Measurements from ENCODE around the gene DNM3. TPM values are rescaled to one million over a fixed set of nuclear protein-coding genes. Genes with fewer than 3 reads are reported as not detected.

The DNM3 gene
- total RNA-seq, 1 donor from 2014 or later, result 4.7 TPM

GRCh38 chr1:172252958-172253357, 411.7 kb downstream of the DNM3 start:
- Mint-ChIP-seq H3K9me3 (ENCODE audit: unreplicated experiment) (no peaks in the 10 kb centered on the region), H3K36me3 (ENCODE audit: low read depth, unreplicated experiment) (no peaks in the 10 kb centered on the region), H3K4me1 (ENCODE audit: low read depth, unreplicated experiment) (peaks cover 33% of the 10 kb centered on the region), H3K4me3 (ENCODE audit: unreplicated experiment) (no peak overlapping the region), H3K27ac (ENCODE audit: unreplicated experiment) (no peak overlapping the region), H3K27me3 (ENCODE audit: low read depth, unreplicated experiment) (no peaks in the 10 kb centered on the region)
- Histone ChIP-seq H3K9ac (ENCODE audit: low read length) (no peak overlapping the region), H3K27me3 (ENCODE audit: insufficient read depth, low read length) (no peaks in the 10 kb centered on the region), H3K36me3 (ENCODE audit: insufficient read depth, low read length) (no peaks in the 10 kb centered on the region), H3K79me2 (ENCODE audit: insufficient read depth, low read length) (peaks cover 14% of the 10 kb centered on the region), H3K4me2 (ENCODE audit: low read length) (no peak overlapping the region), H3K27ac (ENCODE audit: low read depth, low read length) (no peak overlapping the region), H4K20me1 (ENCODE audit: insufficient read depth, low read length) (no peaks in the 10 kb centered on the region), H2AFZ (ENCODE audit: low read depth, low read length) (no peak overlapping the region), H3K4me1 (ENCODE audit: insufficient read depth, low read length) (peaks cover 17% of the 10 kb centered on the region), H3K9me3 (ENCODE audit: insufficient read depth, low read depth, low read length) (no peaks in the 10 kb centered on the region), H3K4me3 (ENCODE audit: insufficient read depth, low read depth, low read length) (no peak overlapping the region)
- TF ChIP-seq EZH2 (IDR thresholded peaks at IDR 0.05; ENCODE audit: insufficient read depth, low read length), result no peak
- no peak for TF ChIP-seq CTCF (IDR thresholded peaks at IDR 0.05; ENCODE audit: insufficient read depth, low read depth, low read length)
- no peak for DNase-seq (ENCODE audit: low read depth)
- no peak for FAIRE-seq

- FAIRE-seq, result peak; percentile 99
- no peak for TF ChIP-seq EZH2 (IDR thresholded peaks at IDR 0.05; ENCODE audit: insufficient read depth, low read length)
- DNase-seq (ENCODE audit: low read depth), result peak; percentile 97
- Mint-ChIP-seq H3K4me1 (ENCODE audit: low read depth, unreplicated experiment) (peaks cover 40% of the 10 kb centered on the region), H3K27ac (ENCODE audit: unreplicated experiment) (peak overlapping the region; percentile 98), H3K36me3 (ENCODE audit: low read depth, unreplicated experiment) (no peaks in the 10 kb centered on the region), H3K9me3 (ENCODE audit: unreplicated experiment) (no peaks in the 10 kb centered on the region), H3K27me3 (ENCODE audit: low read depth, unreplicated experiment) (no peaks in the 10 kb centered on the region), H3K4me3 (ENCODE audit: unreplicated experiment) (peak overlapping the region; percentile 84)
- H3K36me3 ChIP-seq (ENCODE audit: insufficient read depth, low read length), result no peaks in the 10 kb centered on the region
- no peak overlapping the region for H2AFZ ChIP-seq (ENCODE audit: low read depth, low read length)
- peak overlapping the region; percentile 31 for H3K4me3 ChIP-seq (ENCODE audit: insufficient read depth, low read depth, low read length)
- peak overlapping the region; percentile 96 for H3K27ac ChIP-seq (ENCODE audit: low read depth, low read length)
- H3K4me2 ChIP-seq (ENCODE audit: low read length), result peak overlapping the region; percentile 72
- peaks cover 22% of the 10 kb centered on the region for H3K79me2 ChIP-seq (ENCODE audit: insufficient read depth, low read length)
- no peaks in the 10 kb centered on the region for H3K27me3 ChIP-seq (ENCODE audit: insufficient read depth, low read length)
- no peaks in the 10 kb centered on the region for H3K9me3 ChIP-seq (ENCODE audit: insufficient read depth, low read depth, low read length)
- H3K4me1 ChIP-seq (ENCODE audit: insufficient read depth, low read length), result peaks cover 17% of the 10 kb centered on the region
- H4K20me1 ChIP-seq (ENCODE audit: insufficient read depth, low read length), result no peaks in the 10 kb centered on the region
- H3K9ac ChIP-seq (ENCODE audit: low read length), result peak overlapping the region; percentile 68
These were observed 413.4 kb downstream of the DNM3 start for GRCh38 chr1:172254521-172255222.

- Histone ChIP-seq H2AFZ (ENCODE audit: low read depth, low read length) (no peak overlapping the region), H4K20me1 (ENCODE audit: insufficient read depth, low read length) (no peaks in the 10 kb centered on the region), H3K4me1 (ENCODE audit: insufficient read depth, low read length) (peaks cover 17% of the 10 kb centered on the region), H3K4me3 (ENCODE audit: insufficient read depth, low read depth, low read length) (peak overlapping the region; percentile 31), H3K27ac (ENCODE audit: low read depth, low read length) (peak overlapping the region; percentile 96), H3K36me3 (ENCODE audit: insufficient read depth, low read length) (no peaks in the 10 kb centered on the region), H3K9me3 (ENCODE audit: insufficient read depth, low read depth, low read length) (no peaks in the 10 kb centered on the region), H3K4me2 (ENCODE audit: low read length) (peak overlapping the region; percentile 72), H3K9ac (ENCODE audit: low read length) (peak overlapping the region; percentile 68), H3K27me3 (ENCODE audit: insufficient read depth, low read length) (no peaks in the 10 kb centered on the region), H3K79me2 (ENCODE audit: insufficient read depth, low read length) (peaks cover 22% of the 10 kb centered on the region)
- peak overlapping the region; percentile 98 for H3K27ac Mint-ChIP-seq (ENCODE audit: unreplicated experiment)
- H3K4me3 Mint-ChIP-seq (ENCODE audit: unreplicated experiment), result peak overlapping the region; percentile 84
- H3K4me1 Mint-ChIP-seq (ENCODE audit: low read depth, unreplicated experiment), result peaks cover 40% of the 10 kb centered on the region
- no peaks in the 10 kb centered on the region for H3K36me3 Mint-ChIP-seq (ENCODE audit: low read depth, unreplicated experiment)
- no peaks in the 10 kb centered on the region for H3K27me3 Mint-ChIP-seq (ENCODE audit: low read depth, unreplicated experiment)
- no peak for TF ChIP-seq EZH2 (IDR thresholded peaks at IDR 0.05; ENCODE audit: insufficient read depth, low read length)
- no peak for FAIRE-seq
- DNase-seq (ENCODE audit: low read depth), result no peak
- peaks cover 5% of the 10 kb centered on the region for H3K9me3 Mint-ChIP-seq (ENCODE audit: unreplicated experiment)
These were observed 413.9 kb downstream of the DNM3 start for GRCh38 chr1:172255223-172255560.
